Measurements from ENCODE around the gene TMEM147. TPM values are rescaled to one million over a fixed set of nuclear protein-coding genes. Genes with fewer than 3 reads are reported as not detected.
A peak's percentile ranks its signal among the peaks of the same experiment; 100 is the strongest.

Gene TMEM147
- total RNA-seq, 5 donors from 2014 or later (not counting 1 experiment from before 2014, with no cell fraction given): 27.5 to 46.6 (median 44.2) TPM

GRCh38 chr19:35533822-35534392 is 11.5 kb upstream of the TMEM147 start:
- Histone ChIP-seq H3K4me3 (ENCODE audit: control insufficient read depth in 1 of 2, extremely low read depth in 1 of 2, low read length in 1 of 2) (peak overlapping the region; percentile 18 to 67), H3K4me1 (ENCODE audit: control insufficient read depth in 1 of 2, extremely low read depth in 1 of 2, insufficient read depth in 2 of 2, low read length in 2 of 2) (peaks cover 0 to 15% of the 10 kb centered on the region in 2 experiments), H3K27ac (ENCODE audit: low read length) (no peak overlapping the region), H3K36me3 (ENCODE audit: control insufficient read depth in 2 of 2, extremely low read depth in 1 of 2, insufficient read depth in 1 of 2, low read length in 1 of 2) (no peaks in the 10 kb centered on the region), H3K9me3 (no peaks in the 10 kb centered on the region), H3K27me3 (replicated peaks in 1 of 2; ENCODE audit: control insufficient read depth in 2 of 2, extremely low read depth in 1 of 2, insufficient read depth in 2 of 2, low read length in 1 of 2) (peaks cover 0 to 44% of the 10 kb centered on the region in 2 experiments)
- peaks cover 14 to 27% of the 10 kb centered on the region in 2 donors for H3K27me3 Mint-ChIP-seq
- peak; percentile 82 to 89 (median 84) for ATAC-seq (replicated peaks in 1 of 4)
- H3K4me3 Mint-ChIP-seq: peak overlapping the region; percentile 65 to 77 (median 73)
- POLR2A ChIA-PET: no interaction called here
- H3K4me1 Mint-ChIP-seq: peaks cover 14 to 15% (median 14%) of the 10 kb centered on the region in 3 donors
- peak overlapping the region in 1 of 2 donors; percentile 63 for H3K27ac Mint-ChIP-seq
- no peaks in the 10 kb centered on the region for H3K36me3 Mint-ChIP-seq
- H3K9me3 Mint-ChIP-seq: no peaks in the 10 kb centered on the region
- CTCF ChIA-PET: no interaction called here
- peak in 32 of 35 experiments; percentile 17 to 66 (median 49) for DNase-seq
- WGBS (ENCODE audit: insufficient coverage): 4% methylated on average over 15 of the region's 30 CpGs

GRCh38 chr19:35534803-35535480 is 10.5 kb upstream of the TMEM147 start:
- Histone ChIP-seq H3K27me3 (replicated peaks in 1 of 2; ENCODE audit: control insufficient read depth in 2 of 2, extremely low read depth in 1 of 2, insufficient read depth in 2 of 2, low read length in 1 of 2) (peaks cover 0 to 34% of the 10 kb centered on the region in 2 experiments), H3K4me1 (ENCODE audit: control insufficient read depth in 1 of 2, extremely low read depth in 1 of 2, insufficient read depth in 2 of 2, low read length in 2 of 2) (peaks cover 0 to 15% of the 10 kb centered on the region in 2 experiments), H3K9me3 (no peaks in the 10 kb centered on the region), H3K4me3 (ENCODE audit: control insufficient read depth in 1 of 2, extremely low read depth in 1 of 2, low read length in 1 of 2) (no peak overlapping the region), H3K36me3 (ENCODE audit: control insufficient read depth in 2 of 2, extremely low read depth in 1 of 2, insufficient read depth in 1 of 2, low read length in 1 of 2) (no peaks in the 10 kb centered on the region), H3K27ac (ENCODE audit: low read length) (no peak overlapping the region)
- Mint-ChIP-seq H3K27ac (peak overlapping the region in 1 of 2 donors; percentile 44), H3K4me1 (peaks cover 14 to 16% (median 14%) of the 10 kb centered on the region in 3 donors), H3K9me3 (no peaks in the 10 kb centered on the region), H3K36me3 (no peaks in the 10 kb centered on the region), H3K27me3 (peaks cover 9 to 23% of the 10 kb centered on the region in 2 donors), H3K4me3 (peak overlapping the region in 1 of 3 donors; percentile 23)
- no peak for ATAC-seq (replicated peaks in 1 of 4)
- WGBS (ENCODE audit: insufficient coverage): 89% methylated on average over 6 of the region's 10 CpGs
- CTCF ChIA-PET: interaction anchor here in 1 of 2 donors (0.6 kb wide), 1 partner anchor 300 kb away, joined by 3 read pairs; no protein-coding TSS in a partner anchor
- POLR2A ChIA-PET: no interaction called here
- no peak for DNase-seq

GRCh38 chr19:35539314-35539713 is 6.1 kb upstream of the TMEM147 start:
- Mint-ChIP-seq H3K36me3 (no peaks in the 10 kb centered on the region), H3K4me3 (no peak overlapping the region), H3K4me1 (peaks cover under 1 to 10% (median 7%) of the 10 kb centered on the region in 3 donors), H3K27me3 (peaks cover 0 to 3% of the 10 kb centered on the region in 2 donors), H3K27ac (no peak overlapping the region), H3K9me3 (no peaks in the 10 kb centered on the region)
- Histone ChIP-seq H3K27me3 (replicated peaks in 1 of 2; ENCODE audit: control insufficient read depth in 2 of 2, extremely low read depth in 1 of 2, insufficient read depth in 2 of 2, low read length in 1 of 2) (peaks cover 0 to 3% of the 10 kb centered on the region in 2 experiments), H3K4me3 (ENCODE audit: control insufficient read depth in 1 of 2, extremely low read depth in 1 of 2, low read length in 1 of 2) (no peak overlapping the region), H3K36me3 (ENCODE audit: control insufficient read depth in 2 of 2, extremely low read depth in 1 of 2, insufficient read depth in 1 of 2, low read length in 1 of 2) (no peaks in the 10 kb centered on the region), H3K4me1 (ENCODE audit: control insufficient read depth in 1 of 2, extremely low read depth in 1 of 2, insufficient read depth in 2 of 2, low read length in 2 of 2) (peaks cover 0 to 5% of the 10 kb centered on the region in 2 experiments), H3K27ac (ENCODE audit: low read length) (no peak overlapping the region), H3K9me3 (no peaks in the 10 kb centered on the region)
- ChIA-PET POLR2A (no interaction called here), CTCF (no interaction called here)
- no peak for DNase-seq
- no CpG with 5 or more reads among the region's 6 CpGs for WGBS (ENCODE audit: insufficient coverage)
- no peak for ATAC-seq (replicated peaks in 1 of 4)

- Mint-ChIP-seq H3K27me3 (peaks cover 0 to 2% of the 10 kb centered on the region in 2 donors), H3K9me3 (no peaks in the 10 kb centered on the region), H3K27ac (no peak overlapping the region), H3K36me3 (no peaks in the 10 kb centered on the region), H3K4me3 (no peak overlapping the region), H3K4me1 (peaks cover 6 to 14% (median 11%) of the 10 kb centered on the region in 3 donors)
- DNase-seq (no peak), ATAC-seq (replicated peaks in 1 of 4) (no peak)
- no peak overlapping the region for H3K4me3 ChIP-seq (ENCODE audit: control insufficient read depth in 1 of 2, extremely low read depth in 1 of 2, low read length in 1 of 2)
- H3K27me3 ChIP-seq (replicated peaks in 1 of 2; ENCODE audit: control insufficient read depth in 2 of 2, extremely low read depth in 1 of 2, insufficient read depth in 2 of 2, low read length in 1 of 2): no peaks in the 10 kb centered on the region
- 96% methylated on average over 11 of the region's 12 CpGs for WGBS (ENCODE audit: insufficient coverage)
- ChIA-PET POLR2A (no interaction called here), CTCF (no interaction called here)
- H3K9me3 ChIP-seq: no peaks in the 10 kb centered on the region
- no peak overlapping the region for H3K27ac ChIP-seq (ENCODE audit: low read length)
- no peaks in the 10 kb centered on the region for H3K36me3 ChIP-seq (ENCODE audit: control insufficient read depth in 2 of 2, extremely low read depth in 1 of 2, insufficient read depth in 1 of 2, low read length in 1 of 2)
- peaks cover 3 to 9% of the 10 kb centered on the region in 2 experiments for H3K4me1 ChIP-seq (ENCODE audit: control insufficient read depth in 1 of 2, extremely low read depth in 1 of 2, insufficient read depth in 2 of 2, low read length in 2 of 2)
These were observed 5.6 kb upstream of the TMEM147 start for GRCh38 chr19:35539850-35540249.

- Mint-ChIP-seq H3K27ac (no peak overlapping the region), H3K4me1 (peaks cover 8 to 13% (median 12%) of the 10 kb centered on the region in 3 donors), H3K27me3 (no peaks in the 10 kb centered on the region), H3K9me3 (no peaks in the 10 kb centered on the region), H3K4me3 (no peak overlapping the region), H3K36me3 (no peaks in the 10 kb centered on the region)
- no peak overlapping the region for H3K27ac ChIP-seq (ENCODE audit: low read length)
- no peaks in the 10 kb centered on the region for H3K9me3 ChIP-seq
- DNase-seq: no peak
- no peak for ATAC-seq (replicated peaks in 1 of 4)
- ChIA-PET CTCF (no interaction called here), POLR2A (no interaction called here)
- H3K27me3 ChIP-seq (replicated peaks in 1 of 2; ENCODE audit: control insufficient read depth in 2 of 2, extremely low read depth in 1 of 2, insufficient read depth in 2 of 2, low read length in 1 of 2): no peaks in the 10 kb centered on the region
- H3K4me3 ChIP-seq (ENCODE audit: control insufficient read depth in 1 of 2, extremely low read depth in 1 of 2, low read length in 1 of 2): no peak overlapping the region
- H3K36me3 ChIP-seq (ENCODE audit: control insufficient read depth in 2 of 2, extremely low read depth in 1 of 2, insufficient read depth in 1 of 2, low read length in 1 of 2): no peaks in the 10 kb centered on the region
- WGBS (ENCODE audit: insufficient coverage): 45% methylated on average over 2 of the region's 7 CpGs
- peaks cover 3 to 13% of the 10 kb centered on the region in 2 experiments for H3K4me1 ChIP-seq (ENCODE audit: control insufficient read depth in 1 of 2, extremely low read depth in 1 of 2, insufficient read depth in 2 of 2, low read length in 2 of 2)
These were observed 5.0 kb upstream of the TMEM147 start for GRCh38 chr19:35540356-35540927.

- Histone ChIP-seq H3K4me3 (ENCODE audit: control insufficient read depth in 1 of 2, extremely low read depth in 1 of 2, low read length in 1 of 2) (no peak overlapping the region), H3K27me3 (replicated peaks in 1 of 2; ENCODE audit: control insufficient read depth in 2 of 2, extremely low read depth in 1 of 2, insufficient read depth in 2 of 2, low read length in 1 of 2) (no peaks in the 10 kb centered on the region), H3K9me3 (no peaks in the 10 kb centered on the region), H3K4me1 (ENCODE audit: control insufficient read depth in 1 of 2, extremely low read depth in 1 of 2, insufficient read depth in 2 of 2, low read length in 2 of 2) (peaks cover 10 to 30% of the 10 kb centered on the region in 2 experiments), H3K27ac (ENCODE audit: low read length) (no peak overlapping the region), H3K36me3 (ENCODE audit: control insufficient read depth in 2 of 2, extremely low read depth in 1 of 2, insufficient read depth in 1 of 2, low read length in 1 of 2) (no peaks in the 10 kb centered on the region)
- ATAC-seq (replicated peaks in 1 of 4): no peak
- Mint-ChIP-seq H3K27ac (no peak overlapping the region), H3K27me3 (no peaks in the 10 kb centered on the region), H3K4me1 (peaks cover 20 to 26% (median 24%) of the 10 kb centered on the region in 3 donors), H3K4me3 (no peak overlapping the region), H3K36me3 (peaks cover 2% of the 10 kb centered on the region), H3K9me3 (no peaks in the 10 kb centered on the region)
- CTCF ChIA-PET: no interaction called here
- POLR2A ChIA-PET: no interaction called here
- DNase-seq: no peak
- WGBS (ENCODE audit: insufficient coverage): 100% methylated on average over 1 of the region's 11 CpGs
These were observed 3.2 kb upstream of the TMEM147 start for GRCh38 chr19:35542209-35542608.

All from T-cell (primary cell).